GM13977 (cell line): Measurements from ENCODE around the gene REV3L.
A peak's percentile ranks its signal among the peaks of the same experiment; 100 is the strongest.
"Not testable (repeated sequence)": the region's sequence is repeated elsewhere in the genome, so short reads cannot be mapped to it uniquely, and the experiment has no call there.

Source experiments
- DNase-seq: peaks from one replicate; pipeline ENCODE4 v3.0.0; 2012; ENCODE audit warnings: low spot score
- in situ Hi-C: fragments of 300-500 bp; cut with MboI; formaldehyde crosslinking; loops from one replicate; pipeline ENCODE4 v1.12.0; 2022; ENCODE audit warnings: low sequenced_read_pairs, low pct_unique_long_range_greater_than_20kb, mixed read lengths, inconsistent platforms; ENCODE audit not compliant: unreplicated experiment
- TF ChIP-seq, protein P1 (sequence below): IDR thresholded peaks from 2 replicates; pipeline ENCODE4 v1.5.1; 2012; ENCODE audit warnings: mild to moderate bottlenecking, control low read depth; ENCODE audit not compliant: insufficient read depth; ENCODE audit errors: extremely low read depth, missing control alignments

The REV3L gene

DNA sequence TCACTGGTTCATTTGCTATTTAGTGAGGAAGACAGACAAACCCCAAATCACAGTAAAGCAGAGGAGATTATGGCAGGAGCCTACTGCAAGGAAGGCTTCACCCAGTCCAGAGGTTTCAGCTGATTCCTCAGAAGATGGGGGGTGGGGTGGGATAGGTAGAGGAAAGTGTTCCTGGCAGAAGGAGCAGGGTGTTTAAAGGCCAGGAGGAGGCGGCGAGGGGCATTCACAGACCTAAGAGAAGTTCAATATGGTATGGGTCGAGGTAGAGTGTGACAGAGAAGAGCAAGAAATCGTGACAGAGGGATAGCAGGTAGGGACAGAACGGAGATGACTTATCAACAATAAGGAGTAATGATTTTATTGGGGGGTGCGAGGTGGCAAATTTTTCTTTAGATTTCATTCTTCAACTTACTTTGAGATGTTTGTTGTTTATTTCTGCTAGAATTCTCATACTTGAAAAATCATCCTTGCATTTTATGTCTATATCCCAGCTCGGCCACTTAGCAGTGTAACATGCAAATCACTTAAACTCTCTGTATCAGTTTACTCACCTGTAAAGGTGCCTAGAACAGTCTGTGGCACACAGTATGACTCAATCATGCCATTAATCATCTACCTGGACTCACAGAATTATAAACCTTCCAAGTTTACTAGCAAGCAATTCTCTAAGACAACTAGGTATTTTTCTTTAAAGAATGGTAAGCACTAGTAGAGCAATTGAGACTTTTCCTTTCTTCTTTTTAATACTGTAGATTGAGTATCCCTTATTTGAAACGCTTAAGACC, 176.7 kb downstream of the REV3L start:
- in situ Hi-C loops, result no loop called here
- no peak for DNase-seq
- TF ChIP-seq, protein P1, sequence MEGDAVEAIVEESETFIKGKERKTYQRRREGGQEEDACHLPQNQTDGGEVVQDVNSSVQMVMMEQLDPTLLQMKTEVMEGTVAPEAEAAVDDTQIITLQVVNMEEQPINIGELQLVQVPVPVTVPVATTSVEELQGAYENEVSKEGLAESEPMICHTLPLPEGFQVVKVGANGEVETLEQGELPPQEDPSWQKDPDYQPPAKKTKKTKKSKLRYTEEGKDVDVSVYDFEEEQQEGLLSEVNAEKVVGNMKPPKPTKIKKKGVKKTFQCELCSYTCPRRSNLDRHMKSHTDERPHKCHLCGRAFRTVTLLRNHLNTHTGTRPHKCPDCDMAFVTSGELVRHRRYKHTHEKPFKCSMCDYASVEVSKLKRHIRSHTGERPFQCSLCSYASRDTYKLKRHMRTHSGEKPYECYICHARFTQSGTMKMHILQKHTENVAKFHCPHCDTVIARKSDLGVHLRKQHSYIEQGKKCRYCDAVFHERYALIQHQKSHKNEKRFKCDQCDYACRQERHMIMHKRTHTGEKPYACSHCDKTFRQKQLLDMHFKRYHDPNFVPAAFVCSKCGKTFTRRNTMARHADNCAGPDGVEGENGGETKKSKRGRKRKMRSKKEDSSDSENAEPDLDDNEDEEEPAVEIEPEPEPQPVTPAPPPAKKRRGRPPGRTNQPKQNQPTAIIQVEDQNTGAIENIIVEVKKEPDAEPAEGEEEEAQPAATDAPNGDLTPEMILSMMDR, result no peak

DNA sequence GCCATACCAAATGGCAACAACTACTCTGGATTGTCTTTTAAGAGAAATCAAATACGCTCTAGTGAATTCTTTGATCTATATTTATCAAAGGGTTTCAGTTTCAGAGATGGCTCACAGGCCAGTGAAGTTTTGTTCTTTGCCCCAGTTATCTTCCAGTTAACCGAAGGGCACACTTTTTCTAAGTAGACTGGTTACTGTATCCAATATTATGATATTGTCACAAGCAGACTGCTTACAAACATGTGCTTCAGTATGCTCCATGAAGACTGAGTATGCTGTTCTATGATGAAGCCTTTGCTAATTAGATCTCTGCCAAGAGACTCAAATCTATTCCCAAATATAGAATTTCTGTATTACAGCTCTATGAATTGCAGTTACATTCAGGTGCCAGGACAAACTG, 181.1 kb downstream of the REV3L start:
- peak; percentile 31 for DNase-seq
- in situ Hi-C loops, result no loop called here
- TF ChIP-seq, protein P1, result no peak

DNA sequence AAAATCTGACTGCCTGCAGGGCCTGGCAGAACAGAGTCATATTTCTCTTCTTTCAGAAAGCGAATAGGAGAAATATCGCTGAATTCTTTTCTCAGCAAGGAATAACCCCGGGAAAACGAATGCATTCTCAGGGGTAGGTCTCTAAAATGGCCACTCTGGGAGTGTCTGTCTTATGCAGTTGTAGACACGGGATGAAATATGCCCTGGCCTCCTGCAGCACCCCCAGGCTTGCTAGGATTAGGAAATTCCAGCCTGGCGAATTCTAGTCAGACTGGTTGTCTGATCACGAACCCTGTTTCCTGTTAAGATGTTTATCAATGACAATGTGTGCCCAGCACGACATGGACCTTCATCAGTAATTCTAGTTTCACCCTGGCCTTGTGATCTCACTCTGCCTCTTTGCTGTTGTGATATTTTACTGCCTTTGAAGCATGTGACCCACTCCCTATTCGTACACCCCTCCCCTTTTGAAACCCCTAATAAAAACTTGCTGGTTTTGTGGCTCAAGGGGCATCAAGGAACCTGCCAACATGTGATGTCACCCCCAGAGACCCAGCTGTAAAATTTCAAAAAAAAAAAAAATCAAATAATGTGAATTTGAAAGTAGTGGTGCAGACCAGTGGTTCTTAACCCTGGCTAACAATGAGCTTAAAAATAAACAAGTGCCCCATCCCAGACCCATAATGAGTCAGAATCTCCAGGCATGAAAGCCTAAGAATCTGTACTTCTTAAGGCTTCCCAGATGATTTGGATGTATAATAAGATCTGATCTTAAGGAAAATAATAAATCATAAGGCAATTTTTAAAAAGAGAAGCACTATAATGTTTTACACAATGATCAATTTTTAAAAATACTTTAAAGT, 181.8 kb downstream of the REV3L start:
- DNase-seq, in situ Hi-C loops: not testable (repeated sequence)

DNA sequence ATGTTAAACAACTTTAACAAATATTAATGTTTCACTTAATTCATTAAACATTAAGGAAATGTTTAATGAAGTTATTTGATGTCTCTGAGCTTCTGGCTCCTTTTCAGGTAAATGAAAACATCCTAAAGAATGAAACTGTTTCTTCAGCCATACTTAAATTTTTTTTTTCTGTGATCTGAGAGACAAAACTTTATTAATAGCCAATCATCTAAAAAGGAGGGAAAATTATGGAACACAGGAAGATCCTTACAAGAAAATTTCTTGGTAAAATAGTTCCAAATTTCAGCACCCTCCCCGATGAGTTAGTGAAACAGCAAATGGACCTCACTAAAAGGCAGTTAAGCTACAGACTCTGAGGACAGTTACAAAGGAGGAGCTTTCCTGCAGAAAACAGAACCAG, 185.2 kb downstream of the REV3L start:
- TF ChIP-seq, protein P1, result no peak
- in situ Hi-C loops, result no loop called here
- DNase-seq, result no peak

DNA sequence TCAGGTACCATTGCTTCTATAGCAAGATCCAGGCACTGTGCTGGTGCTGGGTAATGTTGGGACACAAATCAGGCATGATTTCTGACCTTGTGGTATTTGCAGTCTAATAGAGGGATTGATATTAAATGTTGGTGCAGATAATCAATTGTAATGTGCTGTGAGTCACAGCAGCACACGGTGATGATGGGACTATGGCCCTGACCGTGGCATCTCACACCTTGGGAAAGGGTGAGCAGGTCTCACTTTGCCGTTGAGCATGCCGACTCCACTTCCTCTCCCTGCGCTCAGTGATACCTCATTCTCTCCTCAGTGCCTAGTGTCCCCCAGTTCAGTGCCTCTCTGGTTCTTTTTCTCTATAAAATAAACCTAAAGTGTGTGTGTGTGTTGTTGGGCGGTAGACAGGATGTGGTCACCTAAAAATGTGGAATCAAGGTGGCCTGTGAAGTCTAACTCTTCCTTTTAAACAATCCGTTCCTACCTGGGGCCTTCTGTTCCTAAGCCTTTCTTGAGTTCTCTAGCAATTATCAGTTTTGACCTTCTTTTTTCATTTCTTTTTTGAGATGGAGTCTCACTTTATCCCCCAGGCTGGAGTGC, 188.5 kb downstream of the REV3L start:
- TF ChIP-seq, protein P1, result no peak
- in situ Hi-C loops, result no loop called here
- no peak for DNase-seq

DNA sequence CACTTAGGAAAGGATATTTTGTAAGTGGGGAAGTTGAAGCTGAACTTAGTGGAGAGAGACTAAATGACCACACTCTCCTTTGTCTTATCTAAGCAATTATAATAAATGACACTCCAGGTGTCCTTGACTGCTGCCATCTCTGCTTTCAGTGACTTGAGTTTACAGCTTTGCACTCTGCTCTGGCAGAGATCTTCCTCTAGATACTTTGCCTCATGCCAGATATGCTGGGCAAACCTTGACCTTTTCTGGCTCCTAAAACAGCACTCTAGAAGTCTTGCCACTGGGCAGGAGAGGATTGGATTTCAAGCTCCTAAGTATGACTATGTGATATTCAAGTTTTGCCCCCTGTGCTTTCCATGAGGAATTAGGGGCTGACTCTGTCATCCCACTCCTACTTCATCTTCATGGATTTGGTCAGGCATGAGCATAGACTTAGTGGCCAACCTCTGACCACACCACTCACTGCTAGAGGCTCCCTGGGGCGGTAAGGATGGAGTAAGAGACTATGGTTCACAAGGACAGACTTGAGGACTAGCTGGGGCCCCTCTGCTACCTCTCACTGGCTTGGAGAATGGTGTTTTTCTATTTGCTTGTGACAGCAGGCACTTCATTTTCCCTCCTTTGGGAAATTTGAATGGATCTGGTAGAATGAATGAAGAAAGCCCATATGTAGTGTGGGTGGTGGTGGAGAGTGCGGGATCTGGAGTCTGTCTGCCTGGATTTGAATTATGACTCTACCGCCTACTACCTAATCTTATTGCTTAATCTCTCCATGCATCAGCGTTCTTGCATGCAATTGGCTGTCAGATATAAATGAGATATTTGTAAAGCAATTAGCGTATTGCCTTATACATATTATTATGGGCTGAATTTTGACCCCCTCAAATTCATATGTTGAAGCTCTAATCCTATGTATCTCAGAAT, 191.4 kb downstream of the REV3L start:
- TF ChIP-seq, protein P1, result no peak
- in situ Hi-C loops, result no loop called here
- no peak for DNase-seq

DNA sequence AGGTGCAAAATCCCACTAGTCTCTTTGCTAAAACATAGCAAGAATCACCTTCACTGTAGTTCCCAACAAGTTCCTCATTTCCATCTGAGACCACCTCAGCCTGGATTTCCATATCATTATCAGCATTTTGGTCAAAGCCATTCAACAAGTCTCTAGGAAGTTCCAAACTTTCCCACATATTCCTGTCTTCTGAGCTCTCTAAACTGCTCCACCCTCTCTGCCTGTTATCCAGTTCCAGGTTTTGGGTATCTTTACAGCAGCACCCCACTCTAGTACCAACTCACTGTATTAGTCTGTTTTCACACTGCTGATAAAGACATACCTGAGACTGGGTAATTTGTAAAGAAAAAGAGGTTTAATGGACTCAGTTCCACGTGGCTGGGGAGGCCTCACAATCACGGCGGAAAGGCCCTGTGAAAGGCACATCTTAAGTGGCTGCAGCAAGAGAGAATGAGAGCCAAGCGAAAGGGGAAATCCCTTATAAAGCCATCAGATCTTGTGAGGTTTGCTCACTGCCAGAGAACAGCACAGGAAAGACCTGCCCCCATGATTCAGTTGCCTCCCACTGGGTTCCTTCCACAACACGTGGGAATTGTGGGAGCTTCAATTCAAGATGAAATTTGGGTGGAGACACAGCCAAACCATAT, 192.2 kb downstream of the REV3L start:
- DNase-seq, in situ Hi-C loops: not testable (repeated sequence)

DNA sequence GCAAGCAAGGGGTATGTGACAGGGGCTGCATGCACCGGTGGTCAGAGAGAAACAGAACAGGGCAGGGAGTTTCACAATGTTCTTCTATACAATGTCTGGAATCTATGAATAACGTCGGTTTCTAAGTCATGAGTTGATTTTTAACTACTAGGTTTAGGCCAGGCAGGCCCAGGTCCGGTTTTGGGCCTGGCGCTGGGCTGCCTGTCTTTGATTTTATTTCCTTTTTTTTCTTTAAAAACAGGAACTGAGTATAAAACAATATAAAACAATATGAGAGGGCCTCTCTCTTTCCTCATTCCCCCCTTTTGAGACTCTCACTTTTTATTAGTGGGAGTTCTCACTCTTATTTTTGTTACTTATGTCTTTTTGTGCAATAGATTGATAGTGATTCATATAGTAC, 198.7 kb downstream of the REV3L start:
- in situ Hi-C loops, DNase-seq: not testable (repeated sequence)
